CD8-positive, alpha-beta memory T cell (primary cell): ENCODE results near the gene ACYP2. TPM values are rescaled to one million over a fixed set of nuclear protein-coding genes. Genes with fewer than 3 reads are reported as not detected.

Experiments
- CTCF ChIA-PET: fragments of 350-600 bp; sonication (Branson Sonifier 250); formaldehyde crosslinking; loops from one replicate; lab custom pipeline; 2021; ENCODE audit warnings: antibody characterized with exemption; lab: Charles Lee
- POLR2A ChIA-PET: fragments of 350-600 bp; sonication (Branson Sonifier 250); formaldehyde crosslinking; loops from one replicate; lab custom pipeline; 2021; ENCODE audit warnings: antibody characterized with exemption; lab: Charles Lee
- DNase-seq, 5 donors: peaks; one replicate each; pipeline versions ENCODE4 v3.0.0 to v3.0.0-alpha.2; 2020 to 2022; ENCODE audit warnings: mixed read lengths in 1 of 5
- H3K27ac ChIP-seq: one replicate; pipeline ENCODE4 v1.7.0; 2013; ENCODE audit warnings: low read depth, mild to moderate bottlenecking, low read length, moderate library complexity
- H3K27me3 ChIP-seq: 2 replicates; pipeline ENCODE4 v1.7.0; 2013; ENCODE audit warnings: low read length, mild to moderate bottlenecking; ENCODE audit not compliant: insufficient read depth, poor library complexity, severe bottlenecking
- H3K36me3 ChIP-seq: 2 replicates; pipeline ENCODE4 v1.7.0; 2013; ENCODE audit warnings: mild to moderate bottlenecking, low read length, moderate library complexity; ENCODE audit not compliant: insufficient read depth
- H3K4me1 ChIP-seq: 2 replicates; pipeline ENCODE4 v1.7.0; 2013; ENCODE audit warnings: mild to moderate bottlenecking, low read length, moderate library complexity; ENCODE audit not compliant: insufficient read depth
- H3K4me3 ChIP-seq: 2 replicates; pipeline ENCODE4 v1.7.0; 2013; ENCODE audit warnings: mild to moderate bottlenecking, low read length
- H3K9me3 ChIP-seq: 2 replicates; pipeline ENCODE4 v1.7.0; 2013; ENCODE audit warnings: mild to moderate bottlenecking, low read length
- H3K27ac Mint-ChIP-seq, 8 donors: one replicate each; pipeline ENCODE4 v1.8.0; 2020 to 2021; ENCODE audit warnings: mixed read lengths in 8 of 8, mild to moderate bottlenecking in 6 of 8, inconsistent platforms in 3 of 8, moderate library complexity in 3 of 8
- H3K27me3 Mint-ChIP-seq, 2 donors: one replicate each; pipeline ENCODE4 v1.8.0; 2020 to 2021; ENCODE audit warnings: mixed read lengths in 2 of 2, mild to moderate bottlenecking in 1 of 2, moderate library complexity in 1 of 2
- H3K36me3 Mint-ChIP-seq, 3 donors: one replicate each; pipeline ENCODE4 v1.8.0; 2020 to 2021; ENCODE audit warnings: mixed read lengths in 3 of 3, inconsistent platforms in 1 of 3, mild to moderate bottlenecking in 1 of 3
- H3K4me1 Mint-ChIP-seq, 3 donors: one replicate each; pipeline ENCODE4 v1.8.0; 2020 to 2021; ENCODE audit warnings: mixed read lengths in 3 of 3, inconsistent platforms in 1 of 3, mild to moderate bottlenecking in 1 of 3
- H3K4me3 Mint-ChIP-seq, 7 donors: one replicate each; pipeline ENCODE4 v1.8.0; 2020 to 2021; ENCODE audit warnings: mixed read lengths in 7 of 7, mild to moderate bottlenecking in 6 of 7, moderate library complexity in 4 of 7, inconsistent platforms in 2 of 7
- H3K9me3 Mint-ChIP-seq, 5 donors: one replicate each; pipeline ENCODE4 v1.8.0; 2020 to 2022; ENCODE audit warnings: mixed read lengths in 5 of 5, mild to moderate bottlenecking in 3 of 5, moderate library complexity in 2 of 5, inconsistent platforms in 1 of 5
- polyA plus RNA-seq: library from polyadenylated mRNA; unstranded; fragments of 300-500 nt; fragmentation: Illumina TruSeq; gene quantifications from one replicate; pipeline ENCODE4 v1.2.3, GENCODE V29; 2021
- total RNA-seq, 2 experiments: library from RNA; stranded (reverse); gene quantifications; one replicate each; pipeline ENCODE4 v1.2.3, GENCODE V29; 2021

Gene ACYP2
- total and polyA plus RNA-seq, 3 experiments from 2014 or later, result 8.8 to 12.6 (median 10.3) TPM

GRCh38 chr2:54077088-54077900 is 38.1 kb upstream of the ACYP2 start:
- H3K27me3 ChIP-seq, result no peaks in the 10 kb centered on the region
- Mint-ChIP-seq H3K4me1 (peaks cover 7 to 13% (median 9%) of the 10 kb centered on the region in 3 donors), H3K4me3 (no peak overlapping the region), H3K36me3 (peaks cover 0 to 2% (median 0%) of the 10 kb centered on the region in 3 donors), H3K9me3 (no peaks in the 10 kb centered on the region), H3K27ac (no peak overlapping the region), H3K27me3 (no peaks in the 10 kb centered on the region)
- POLR2A ChIA-PET, result no interaction called here
- no peaks in the 10 kb centered on the region for H3K9me3 ChIP-seq
- no peak overlapping the region for H3K4me3 ChIP-seq
- no peak for DNase-seq
- CTCF ChIA-PET, result interaction anchor here (1.1 kb wide), 1 partner anchor 24 kb away, joined by 3 read pairs; no protein-coding TSS in a partner anchor
- H3K36me3 ChIP-seq, result no peaks in the 10 kb centered on the region
- H3K27ac ChIP-seq, result peak overlapping the region; percentile 10
- no peaks in the 10 kb centered on the region for H3K4me1 ChIP-seq

- Histone ChIP-seq H3K36me3 (no peaks in the 10 kb centered on the region), H3K4me3 (no peak overlapping the region), H3K4me1 (no peaks in the 10 kb centered on the region), H3K27me3 (no peaks in the 10 kb centered on the region), H3K9me3 (no peaks in the 10 kb centered on the region), H3K27ac (no peak overlapping the region)
- ChIA-PET POLR2A (no interaction called here), CTCF (no interaction called here)
- Mint-ChIP-seq H3K9me3 (no peaks in the 10 kb centered on the region), H3K27me3 (no peaks in the 10 kb centered on the region), H3K36me3 (peaks cover 0 to 2% (median 0%) of the 10 kb centered on the region in 3 donors), H3K4me1 (no peaks in the 10 kb centered on the region), H3K27ac (no peak overlapping the region), H3K4me3 (no peak overlapping the region)
- no peak for DNase-seq
These were observed 36.1 kb upstream of the ACYP2 start for GRCh38 chr2:54079331-54079730.

- Histone ChIP-seq H3K27me3 (no peaks in the 10 kb centered on the region), H3K36me3 (no peaks in the 10 kb centered on the region), H3K4me3 (no peak overlapping the region), H3K9me3 (no peaks in the 10 kb centered on the region), H3K27ac (no peak overlapping the region), H3K4me1 (no peaks in the 10 kb centered on the region)
- ChIA-PET POLR2A (interaction anchor here (0.5 kb wide), 1 partner anchor 9 kb away, joined by 5 read pairs; no protein-coding TSS in a partner anchor), CTCF (no interaction called here)
- Mint-ChIP-seq H3K27ac (no peak overlapping the region), H3K4me1 (no peaks in the 10 kb centered on the region), H3K4me3 (no peak overlapping the region), H3K27me3 (no peaks in the 10 kb centered on the region), H3K36me3 (peaks cover 0 to 2% (median 0%) of the 10 kb centered on the region in 3 donors), H3K9me3 (no peaks in the 10 kb centered on the region)
- DNase-seq, result no peak
These were observed 33.8 kb upstream of the ACYP2 start for GRCh38 chr2:54081574-54081973.

GRCh38 chr2:54083021-54083420 is 32.4 kb upstream of the ACYP2 start:
- Mint-ChIP-seq H3K4me1 (no peaks in the 10 kb centered on the region), H3K4me3 (no peak overlapping the region), H3K9me3 (no peaks in the 10 kb centered on the region), H3K27ac (peak overlapping the region in 1 of 8 donors; percentile 60), H3K27me3 (no peaks in the 10 kb centered on the region), H3K36me3 (peaks cover 0 to 2% (median 2%) of the 10 kb centered on the region in 3 donors)
- no peaks in the 10 kb centered on the region for H3K27me3 ChIP-seq
- H3K9me3 ChIP-seq, result no peaks in the 10 kb centered on the region
- no peak overlapping the region for H3K4me3 ChIP-seq
- H3K36me3 ChIP-seq, result no peaks in the 10 kb centered on the region
- CTCF ChIA-PET, result no interaction called here
- H3K27ac ChIP-seq, result no peak overlapping the region
- no peaks in the 10 kb centered on the region for H3K4me1 ChIP-seq
- POLR2A ChIA-PET, result no interaction called here
- no peak for DNase-seq

- Histone ChIP-seq H3K36me3 (no peaks in the 10 kb centered on the region), H3K4me3 (no peak overlapping the region), H3K27ac (no peak overlapping the region), H3K9me3 (no peaks in the 10 kb centered on the region), H3K27me3 (no peaks in the 10 kb centered on the region), H3K4me1 (no peaks in the 10 kb centered on the region)
- H3K27ac Mint-ChIP-seq, result peak overlapping the region in 1 of 8 donors; percentile 42
- POLR2A ChIA-PET, result no interaction called here
- CTCF ChIA-PET, result no interaction called here
- no peaks in the 10 kb centered on the region for H3K4me1 Mint-ChIP-seq
- H3K27me3 Mint-ChIP-seq, result no peaks in the 10 kb centered on the region
- H3K36me3 Mint-ChIP-seq, result peaks cover 0 to 2% (median 2%) of the 10 kb centered on the region in 3 donors
- no peak overlapping the region for H3K4me3 Mint-ChIP-seq
- DNase-seq, result no peak
- no peaks in the 10 kb centered on the region for H3K9me3 Mint-ChIP-seq
These were observed 32.0 kb upstream of the ACYP2 start for GRCh38 chr2:54083445-54083844.

- DNase-seq, result no peak
- H3K27ac Mint-ChIP-seq, result peak overlapping the region in 1 of 8 donors; percentile 42
- ChIA-PET CTCF (no interaction called here), POLR2A (no interaction called here)
- Histone ChIP-seq H3K36me3 (no peaks in the 10 kb centered on the region), H3K4me1 (no peaks in the 10 kb centered on the region), H3K27me3 (no peaks in the 10 kb centered on the region), H3K9me3 (no peaks in the 10 kb centered on the region), H3K27ac (no peak overlapping the region), H3K4me3 (no peak overlapping the region)
- no peaks in the 10 kb centered on the region for H3K9me3 Mint-ChIP-seq
- no peaks in the 10 kb centered on the region for H3K4me1 Mint-ChIP-seq
- no peaks in the 10 kb centered on the region for H3K27me3 Mint-ChIP-seq
- H3K36me3 Mint-ChIP-seq, result peaks cover 0 to 2% (median 2%) of the 10 kb centered on the region in 3 donors
- H3K4me3 Mint-ChIP-seq, result no peak overlapping the region
These were observed 30.8 kb upstream of the ACYP2 start for GRCh38 chr2:54084600-54084999.

- Histone ChIP-seq H3K4me1 (no peaks in the 10 kb centered on the region), H3K36me3 (no peaks in the 10 kb centered on the region), H3K9me3 (no peaks in the 10 kb centered on the region), H3K4me3 (no peak overlapping the region), H3K27me3 (no peaks in the 10 kb centered on the region), H3K27ac (no peak overlapping the region)
- DNase-seq, result no peak
- ChIA-PET CTCF (no interaction called here), POLR2A (no interaction called here)
- Mint-ChIP-seq H3K27ac (peak overlapping the region in 1 of 8 donors; percentile 42), H3K4me1 (no peaks in the 10 kb centered on the region), H3K27me3 (no peaks in the 10 kb centered on the region), H3K36me3 (peaks cover 0 to 2% (median 1%) of the 10 kb centered on the region in 3 donors), H3K4me3 (no peak overlapping the region), H3K9me3 (no peaks in the 10 kb centered on the region)
These were observed 30.3 kb upstream of the ACYP2 start for GRCh38 chr2:54085069-54085468.

- Mint-ChIP-seq H3K4me3 (no peak overlapping the region), H3K36me3 (peaks cover 0 to 2% (median 0%) of the 10 kb centered on the region in 3 donors), H3K27me3 (no peaks in the 10 kb centered on the region), H3K27ac (no peak overlapping the region), H3K4me1 (no peaks in the 10 kb centered on the region), H3K9me3 (no peaks in the 10 kb centered on the region)
- H3K36me3 ChIP-seq, result no peaks in the 10 kb centered on the region
- H3K4me3 ChIP-seq, result no peak overlapping the region
- POLR2A ChIA-PET, result no interaction called here
- H3K4me1 ChIP-seq, result no peaks in the 10 kb centered on the region
- no peak overlapping the region for H3K27ac ChIP-seq
- CTCF ChIA-PET, result no interaction called here
- no peaks in the 10 kb centered on the region for H3K9me3 ChIP-seq
- no peaks in the 10 kb centered on the region for H3K27me3 ChIP-seq
- DNase-seq, result no peak
These were observed 29.3 kb upstream of the ACYP2 start for GRCh38 chr2:54086157-54086556.
